MM.1S (cell line): ENCODE data around the gene CPT1C.

ENCODE experiments used
- CTCF ChIP-seq: fragments of 300-600 bp; sonication (generic); IDR thresholded peaks from 2 replicates; pipeline ENCODE4 v1.5.1; 2016; ENCODE audit warnings: antibody characterized with exemption, low read length, mixed read lengths
- EZH2 ChIP-seq: fragments of 300-600 bp; sonication (generic); optimal IDR thresholded peaks from 2 replicates; pipeline ENCODE3; 2017; ENCODE audit warnings: low read depth, mild to moderate bottlenecking, antibody characterized with exemption, low read length, mixed read lengths
- EZH2phosphoT487 ChIP-seq: fragments of 300-600 bp; sonication (generic); IDR thresholded peaks from 2 replicates; pipeline ENCODE4 v1.6.1; 2018; ENCODE audit warnings: antibody characterized with exemption, low read length

DNA sequence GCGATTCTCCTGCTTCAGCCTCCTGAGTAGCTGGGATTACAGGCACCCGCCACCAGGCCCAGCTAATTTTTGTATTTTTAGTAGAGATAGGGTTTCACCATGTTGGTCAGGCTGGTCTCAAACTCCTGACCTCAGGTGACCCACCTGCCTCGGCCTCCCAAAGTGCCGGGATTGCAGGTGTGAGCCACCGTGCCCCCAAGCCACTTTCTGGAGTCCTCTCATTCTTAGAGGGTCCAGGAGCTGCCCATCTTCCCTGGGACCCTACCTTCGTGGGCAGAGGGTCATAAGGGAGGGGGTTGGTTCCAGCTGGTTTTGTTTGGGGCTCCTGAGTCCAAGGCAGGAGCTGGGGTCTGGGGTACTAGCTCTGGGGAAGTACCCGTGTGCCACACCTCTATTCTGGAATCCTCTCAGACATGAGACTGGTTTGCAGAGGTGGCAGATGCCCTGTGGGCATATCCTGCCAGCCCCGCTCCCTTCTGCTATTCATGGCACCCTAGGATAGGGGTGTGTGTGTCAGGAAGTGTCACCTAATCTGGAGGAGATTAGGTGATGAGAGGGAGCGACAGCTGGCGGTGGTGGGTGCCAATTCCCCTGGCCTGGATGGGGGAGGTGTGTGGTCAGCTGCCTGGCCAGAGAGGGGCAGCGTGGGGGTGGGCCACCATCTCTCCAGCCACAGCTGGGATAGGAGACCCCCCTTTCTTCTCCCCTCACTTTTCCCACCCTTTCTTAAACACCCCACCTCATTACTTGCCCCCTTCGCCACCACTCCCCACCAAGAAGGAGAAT is 11.7 kb upstream of the CPT1C start:
- TF ChIP-seq CTCF (no peak), EZH2 (no peak), EZH2phosphoT487 (no peak)
